K562 (cell line): ENCODE measurements around the gene HKDC1. TPM values are rescaled to one million over a fixed set of nuclear protein-coding genes. Genes with fewer than 3 reads are reported as not detected.

ENCODE experiments used
- ATAC-seq: fragments of 200-7000 bp; cut with Tn5 transposase; 3 replicates; pipeline ENCODE4 v1.9.1; 2020; ENCODE audit warnings: moderate library complexity
- BruUV-seq: library from RNA; stranded (reverse); fragments of 400-500 nt; replicated peaks from 2 replicates; lab custom pipeline; 2021; lab: Mats Ljungman, UMichigan
- CTCF ChIA-PET: fragments of 300-600 bp; formaldehyde crosslinking; extraction: SDS; loops from one replicate; lab custom pipeline; 2021; ENCODE audit warnings: low intra/inter-chr PET ratio; lab: Yijun Ruan, JAX
- POLR2A ChIA-PET: fragments of 300-600, 350-650 bp; sonication (Branson Sonifier 250); formaldehyde crosslinking; extraction: SDS; loops from one replicate; lab custom pipeline; 2021; ENCODE audit warnings: antibody characterized with exemption, inconsistent platforms; lab: Yijun Ruan, JAX
- DNase-seq, 4 experiments: peaks; one replicate each; pipeline versions ENCODE4 v3.0.0 to v3.0.0-alpha.2; 2011 to 2018; ENCODE audit warnings: low spot score in 3 of 4, mixed read lengths in 3 of 4; ENCODE audit errors: extremely low read depth in 1 of 4
- FAIRE-seq: peaks from 2 replicates; lab custom pipeline; 2011; peaks lifted over from hg19 to GRCh38; lab: Jason Lieb, UNC
- H2AFZ ChIP-seq: 2 replicates; pipeline ENCODE4 v1.6.0; 2011; ENCODE audit warnings: low read depth, low read length, control low read depth, inconsistent platforms
- H3K27ac ChIP-seq: fragments of 200-600 bp; 3 replicates; pipeline ENCODE4 v1.8.0; 2011; ENCODE audit warnings: low read depth, mild to moderate bottlenecking, control low read depth, inconsistent platforms, low read length, moderate library complexity, mixed read lengths; ENCODE audit errors: extremely low read depth
- H3K27me3 ChIP-seq, 2 experiments: fragments of 300-600 bp in 1 of 2; 2 replicates in 1 of 2; 3 replicates in 1 of 2; pipeline versions ENCODE4 v1.6.0 to v1.8.0; 2011; ENCODE audit warnings: inconsistent platforms in 2 of 2, low read length in 2 of 2, mild to moderate bottlenecking in 1 of 2, mixed read lengths in 1 of 2, moderate library complexity in 1 of 2; ENCODE audit not compliant: control insufficient read depth in 2 of 2, insufficient read depth in 2 of 2
- H3K36me3 ChIP-seq: fragments of 300-600 bp; 3 replicates; pipeline ENCODE4 v1.8.0; 2011; ENCODE audit warnings: mild to moderate bottlenecking, low read length, inconsistent platforms; ENCODE audit not compliant: control insufficient read depth, insufficient read depth
- H3K4me1 ChIP-seq, 2 experiments: fragments of 200-600 bp in 1 of 2; replicated peaks in 1 of 2; 2 replicates in 1 of 2; 3 replicates in 1 of 2; pipeline versions ENCODE4 v1.5.1 to v1.8.0; 2011; ENCODE audit warnings: inconsistent platforms in 2 of 2, low read length in 2 of 2, mild to moderate bottlenecking in 1 of 2, mixed read lengths in 1 of 2, moderate library complexity in 1 of 2; ENCODE audit not compliant: control insufficient read depth in 2 of 2, insufficient read depth in 2 of 2
- H3K4me2 ChIP-seq: 2 replicates; pipeline ENCODE4 v1.6.1; 2011; ENCODE audit warnings: low read length, control low read depth, inconsistent platforms, mixed read lengths; ENCODE audit not compliant: insufficient read depth
- H3K4me3 ChIP-seq: fragments of 200-600 bp; sonication (generic), shearing (Covaris generic); 2 replicates; pipeline ENCODE4 v1.5.1; 2016; ENCODE audit warnings: control low read depth, inconsistent platforms
- H3K79me2 ChIP-seq: fragments of 200-600 bp; 3 replicates; pipeline ENCODE4 v1.8.0; 2011; ENCODE audit warnings: low read length, inconsistent platforms; ENCODE audit not compliant: control insufficient read depth, insufficient read depth
- H3K9ac ChIP-seq, 2 experiments: 2 replicates each; pipeline versions ENCODE4 v1.6.0 to v1.6.1; 2011; ENCODE audit warnings: low read depth in 2 of 2, low read length in 2 of 2, control low read depth in 1 of 2, inconsistent platforms in 1 of 2, mild to moderate bottlenecking in 1 of 2, mixed read lengths in 1 of 2; ENCODE audit not compliant: insufficient read depth in 1 of 2
- H3K9me1 ChIP-seq: one replicate; pipeline ENCODE4 v1.6.0; 2011; ENCODE audit warnings: inconsistent platforms, mild to moderate bottlenecking, low read length, moderate library complexity; ENCODE audit not compliant: control insufficient read depth, insufficient read depth
- H3K9me3 ChIP-seq: replicated peaks from 2 replicates; pipeline ENCODE4 v1.5.1; 2011; ENCODE audit warnings: low read depth, low read length, inconsistent platforms; ENCODE audit not compliant: control insufficient read depth, insufficient read depth
- H4K20me1 ChIP-seq: replicated peaks from 2 replicates; pipeline ENCODE4 v1.6.1; 2011; ENCODE audit warnings: low read length, inconsistent platforms, mixed read lengths; ENCODE audit not compliant: control insufficient read depth, insufficient read depth
- ARID2 ChIP-seq: fragments of 450-650 bp; IDR thresholded peaks from 2 replicates; pipeline ENCODE4 v1.6.1; 2017; ENCODE audit warnings: antibody characterized with exemption, mild to moderate bottlenecking
- ATF4 ChIP-seq: fragments of 450-650 bp; formaldehyde crosslinking; IDR thresholded peaks from 2 replicates; pipeline ENCODE4 v1.4.0; 2022; ENCODE audit warnings: mild to moderate bottlenecking, moderate library complexity
- CEBPZ ChIP-seq: fragments of 150-350 bp; IDR thresholded peaks from 2 replicates; pipeline ENCODE4 v1.6.1; 2014; ENCODE audit warnings: low read depth, mild to moderate bottlenecking, low read length, borderline replicate concordance
- FUS ChIP-seq: fragments of 200-400 bp; formaldehyde crosslinking; optimal IDR thresholded peaks from 2 replicates; pipeline ENCODE3; 2017; ENCODE audit warnings: low read depth, low read length
- GATAD2A ChIP-seq: fragments of 450-650 bp; IDR thresholded peaks from 2 replicates; pipeline ENCODE4 v1.6.1; 2017
- ILF3 ChIP-seq: fragments of 450-650 bp; IDR thresholded peaks from 2 replicates; pipeline ENCODE4 v1.6.1; 2018; ENCODE audit warnings: antibody characterized with exemption, mild to moderate bottlenecking, moderate library complexity, borderline replicate concordance
- KAT7 ChIP-seq: sonication (generic); formaldehyde crosslinking; IDR thresholded peaks from 2 replicates; pipeline ENCODE4 v1.8.0; 2022; ENCODE audit warnings: missing genetic modification reagents, mild to moderate bottlenecking, borderline replicate concordance
- KLF16 ChIP-seq: IDR thresholded peaks from 2 replicates; pipeline ENCODE4 v1.6.1; 2016; ENCODE audit warnings: antibody characterized with exemption
- RBM15 ChIP-seq: fragments of 200-400 bp; formaldehyde crosslinking; IDR thresholded peaks from 2 replicates; pipeline ENCODE4 v1.6.1; 2018; ENCODE audit warnings: mild to moderate bottlenecking, low read length, moderate library complexity; ENCODE audit not compliant: insufficient read depth
- SP2 ChIP-seq: IDR thresholded peaks from 2 replicates; pipeline ENCODE4 v1.6.1; 2011; ENCODE audit warnings: mild to moderate bottlenecking, low read depth, low read length, moderate library complexity; ENCODE audit not compliant: poor library complexity, severe bottlenecking; ENCODE audit errors: extremely low read depth
- TAF1 ChIP-seq: IDR thresholded peaks from 2 replicates; pipeline ENCODE4 v1.6.1; 2011; ENCODE audit warnings: mild to moderate bottlenecking, low read length, moderate library complexity; ENCODE audit not compliant: insufficient read depth, control insufficient read depth, severe bottlenecking; ENCODE audit errors: extremely low read depth
- TFAM ChIP-seq: fragments of 250-450 bp; sonication (Bioruptor Pico); conservative IDR thresholded peaks from 2 replicates; pipeline ENCODE4 v1.5.0; 2021; ENCODE audit warnings: mild to moderate bottlenecking, moderate library complexity
- ZBTB12 ChIP-seq: fragments of 250-450 bp; sonication (Bioruptor Pico); IDR thresholded peaks from 2 replicates; pipeline ENCODE4 v1.4.0; 2020
- ZNF274 ChIP-seq: IDR thresholded peaks from 2 replicates; pipeline ENCODE4 v1.6.1; 2011; ENCODE audit warnings: low read depth, mild to moderate bottlenecking, low read length, moderate library complexity, borderline replicate concordance
- ZNF696 ChIP-seq: fragments of 250-450 bp; sonication (Bioruptor Pico); conservative IDR thresholded peaks from 2 replicates; pipeline ENCODE4 v1.4.0; 2020; ENCODE audit warnings: mild to moderate bottlenecking, moderate library complexity
- WGBS: fragments of 100-300 bp; shearing (Covaris generic); methylation state at CpG from one replicate; pipeline ENCODE4 v1.1.6; 2016; ENCODE audit warnings: low coverage, mixed read lengths; ENCODE audit not compliant: insufficient coverage; ENCODE audit errors: missing lambda C conversion rate; 5-methylcytosine and 5-hydroxymethylcytosine counted together
- in situ Hi-C: fragments of 300-500 bp; cut with MboI; formaldehyde crosslinking; loops from 4 replicates; pipeline ENCODE4 v1.15.0; 2018; ENCODE audit warnings: inconsistent platforms, mixed read lengths
- intact Hi-C: fragments of 100-400 bp; cut with micrococcal nuclease; formaldehyde crosslinking; loops from 2 replicates; pipeline ENCODE4 v1.14.2; 2022
- polyA plus RNA-seq, 8 experiments: library from polyadenylated mRNA; depleted of rRNA in 4 of 8; stranded (reverse) in 5 of 8; unstranded in 3 of 8; fragments of >200 nt; fragmentation: Nextera tagmentation in 2 of 8; fragmentation: Illumina TruSeq in 1 of 8; extraction: Ambion mirVana in 2 of 8; extraction: Trizol in 1 of 8; gene quantifications; 2 replicates each; pipeline versions ENCODE4 v1.2.1 to v1.2.3, GENCODE V29; 2011 to 2014; ENCODE audit warnings: inconsistent platforms in 1 of 8, missing spikeins in 1 of 8
- total RNA-seq, 7 experiments: library from RNA; depleted of rRNA in 6 of 7; stranded (reverse); fragments of >200 nt in 6 of 7; fragmentation: Illumina TruSeq in 2 of 7; extraction: Trizol in 2 of 7; gene quantifications; 2 replicates each; pipeline versions ENCODE4 v1.2.1 to v1.2.3, GENCODE V29; 2011 to 2021; ENCODE audit warnings: low replicate concordance in 1 of 7

The HKDC1 gene
- total and polyA plus RNA-seq, 9 of the 15 experiments (the other 6 are each of a cell fraction or from before 2014, with no cell fraction given): 0.04 to 0.22 (median 0.11) TPM; not detected in 5

- Histone ChIP-seq H3K9me1 (no peaks in the 10 kb centered on the region), H3K9ac (no peak overlapping the region), H3K27ac (no peak overlapping the region), H3K4me2 (no peak overlapping the region), H3K4me3 (no peak overlapping the region), H3K9me3 (no peaks in the 10 kb centered on the region), H4K20me1 (no peaks in the 10 kb centered on the region), H2AFZ (no peak overlapping the region), H3K27me3 (no peaks in the 10 kb centered on the region), H3K79me2 (no peaks in the 10 kb centered on the region), H3K4me1 (peaks cover 8 to 14% of the 10 kb centered on the region in 2 experiments), H3K36me3 (no peaks in the 10 kb centered on the region)
- in situ Hi-C loops: loop anchor here (5.0 to 25.0 kb wide), 3 partner anchors 241 to 404 kb away; partner anchors contain the start of gene FAM241B
- DNase-seq (no peak), ATAC-seq (no peak), FAIRE-seq (no peak)
- ChIA-PET CTCF (no interaction called here), POLR2A (interaction anchor here (0.6 kb wide), 1 partner anchor 160 kb away, joined by 3 read pairs; no protein-coding TSS in a partner anchor)
- 64% methylated on average over 22 of the region's 22 CpGs for WGBS
- intact Hi-C loops: loop anchor here (10.0 kb wide), 1 partner anchor 402 kb away; the partner anchor contains the start of gene FAM241B
- BruUV-seq: no TSS peak
- TF ChIP-seq RBM15 (no peak), KLF16 (no peak), SP2 (no peak), TAF1 (no peak), KAT7 (CRISPR knock-in tag) (no peak), TFAM (CRISPR knock-in tag) (no peak), GATAD2A (no peak), FUS (no peak), ARID2 (no peak), ATF4 (CRISPR knock-in tag) (no peak), CEBPZ (no peak), ZNF696 (no peak), ZBTB12 (CRISPR knock-in tag) (no peak), ZNF274 (no peak), ILF3 (no peak)
These were observed 12.8 kb downstream of the HKDC1 start for GRCh38 chr10:69232736-69233480.
